ENCODE measurements around the gene KLB.
"Not testable (repeated sequence)": the region's sequence is repeated elsewhere in the genome, so short reads cannot be mapped to it uniquely, and the experiment has no call there.

Gene KLB

GRCh38 chr4:39415678-39416283, 9.1 kb downstream of the KLB start:
- Histone ChIP-seq H3K27me3 (ENCODE audit: insufficient read depth, low read depth, severe bottlenecking) (no peaks in the 10 kb centered on the region), H3K9me3 (ENCODE audit: severe bottlenecking) (no peaks in the 10 kb centered on the region), H3K36me3 (no peaks in the 10 kb centered on the region), H3K27ac (no peak overlapping the region), H3K4me3 (ENCODE audit: low read depth, low read length) (no peak overlapping the region)
- no peak for TF ChIP-seq CTCF (IDR thresholded peaks at IDR 0.05; ENCODE audit: low read depth, low read length)
- DNase-seq, result no peak

DNA sequence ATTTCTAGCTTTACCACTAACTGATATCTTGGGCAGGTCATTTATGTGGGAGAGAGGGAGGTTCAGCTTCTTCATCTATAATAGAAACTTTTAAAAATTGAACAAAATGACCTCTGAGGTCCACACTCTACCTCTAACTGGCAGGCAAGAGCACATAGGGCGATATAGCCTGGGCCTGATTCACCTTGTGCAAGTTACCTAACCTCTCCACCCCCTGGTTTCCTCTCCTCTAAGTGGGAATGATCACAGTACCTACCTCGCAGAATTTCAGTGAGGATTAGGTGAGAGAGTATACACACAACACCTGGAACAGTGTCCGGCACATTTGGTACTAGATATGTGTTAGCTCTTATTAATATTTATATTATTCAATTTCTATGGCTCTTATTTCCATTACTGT, 15.5 kb downstream of the KLB start:
- no peaks in the 10 kb centered on the region for H3K27me3 ChIP-seq (ENCODE audit: insufficient read depth, low read depth, severe bottlenecking)
- TF ChIP-seq CTCF (IDR thresholded peaks at IDR 0.05; ENCODE audit: low read depth, low read length), result no peak
- H3K27ac ChIP-seq, result no peak overlapping the region
- DNase-seq, result no peak
- H3K4me3 ChIP-seq (ENCODE audit: low read depth, low read length), result no peak overlapping the region
- H3K9me3 ChIP-seq (ENCODE audit: severe bottlenecking), result no peaks in the 10 kb centered on the region
- H3K36me3 ChIP-seq, result no peaks in the 10 kb centered on the region

DNA sequence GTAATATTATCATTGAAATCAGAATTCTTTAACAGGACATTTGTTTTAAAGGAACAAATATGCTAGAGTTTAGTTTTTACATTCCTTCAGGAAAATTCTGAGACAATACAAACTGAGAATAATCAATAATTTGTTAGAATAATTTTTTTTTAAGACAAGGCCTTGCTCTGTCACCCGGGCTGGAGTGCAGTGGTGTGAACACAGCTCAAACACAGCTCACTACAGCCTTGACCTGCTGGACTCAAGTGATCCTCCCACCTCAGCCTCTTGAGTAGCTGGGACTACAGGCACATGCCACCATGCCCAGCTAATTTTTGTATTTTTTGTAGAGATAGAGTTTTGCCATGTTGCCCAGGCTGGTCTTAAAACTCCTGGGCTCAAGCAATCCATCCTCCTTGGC, 18.6 kb downstream of the KLB start:
- not testable (repeated sequence) for H3K27ac ChIP-seq; H3K9me3 ChIP-seq (ENCODE audit: severe bottlenecking); H3K4me3 ChIP-seq (ENCODE audit: low read depth, low read length); DNase-seq; H3K36me3 ChIP-seq; H3K27me3 ChIP-seq (ENCODE audit: insufficient read depth, low read depth, severe bottlenecking)

DNA sequence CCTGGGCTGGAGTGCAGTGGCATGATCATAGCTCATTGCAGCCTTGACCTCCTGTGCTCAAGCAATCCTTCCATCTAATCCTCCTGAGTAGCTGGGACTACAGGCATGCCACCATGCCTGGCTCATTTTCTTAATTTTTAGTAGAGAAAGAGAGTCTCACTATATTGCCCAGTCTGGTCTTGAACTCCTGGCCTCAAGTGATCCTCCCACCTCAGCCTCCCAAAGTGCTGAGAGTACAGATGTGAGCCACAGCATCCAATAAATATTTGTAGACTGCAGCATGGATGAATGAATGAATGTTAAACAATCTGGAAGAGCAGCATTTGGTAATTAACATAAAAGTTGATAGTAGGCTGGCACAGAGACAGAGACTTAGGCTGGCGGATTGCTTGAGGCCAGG, 20.0 kb downstream of the KLB start:
- Histone ChIP-seq H3K4me3 (ENCODE audit: low read depth, low read length) (no peak overlapping the region), H3K27me3 (ENCODE audit: insufficient read depth, low read depth, severe bottlenecking) (no peaks in the 10 kb centered on the region), H3K36me3 (no peaks in the 10 kb centered on the region), H3K9me3 (ENCODE audit: severe bottlenecking) (no peaks in the 10 kb centered on the region), H3K27ac (no peak overlapping the region)
- no peak for TF ChIP-seq CTCF (IDR thresholded peaks at IDR 0.05; ENCODE audit: low read depth, low read length)
- no peak for DNase-seq

GRCh38 chr4:39427520-39428114, 20.9 kb downstream of the KLB start:
- no peak for DNase-seq

More at GRCh38 chr4:39427520-39428114, 20.9 kb downstream of the KLB start:
- no peak for TF ChIP-seq CTCF (IDR thresholded peaks at IDR 0.05; ENCODE audit: low read depth, low read length)
- Histone ChIP-seq H3K27ac (no peak overlapping the region), H3K4me3 (ENCODE audit: low read depth, low read length) (no peak overlapping the region), H3K36me3 (no peaks in the 10 kb centered on the region), H3K9me3 (ENCODE audit: severe bottlenecking) (no peaks in the 10 kb centered on the region), H3K27me3 (ENCODE audit: insufficient read depth, low read depth, severe bottlenecking) (no peaks in the 10 kb centered on the region)
